ENCODE data around the gene KCTD1.

The KCTD1 gene

DNA sequence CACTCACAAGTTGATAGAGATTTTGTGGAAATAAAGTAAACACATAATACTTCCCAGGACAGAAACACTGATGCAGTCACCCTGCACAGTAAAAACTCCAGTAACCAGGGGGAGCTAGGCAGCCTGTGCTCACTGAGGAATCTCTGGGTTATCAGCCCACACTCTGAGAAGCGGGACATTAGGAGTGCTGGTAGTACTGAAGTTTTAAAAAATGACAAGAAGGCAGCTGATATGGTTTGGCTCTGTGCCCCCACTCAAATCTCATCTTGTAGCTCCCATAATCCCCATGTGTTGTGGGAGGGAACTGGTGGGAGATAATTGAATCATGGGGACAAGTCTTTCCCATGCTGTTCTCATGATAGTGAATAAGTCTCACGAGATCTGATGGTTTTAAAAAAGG lies 31.4 kb downstream of the KCTD1 start:
- H3K4me3 Mint-ChIP-seq, result no peak overlapping the region
- H3K36me3 Mint-ChIP-seq (ENCODE audit: low read depth), result no peaks in the 10 kb centered on the region
- DNase-seq, result no peak
- H3K27me3 Mint-ChIP-seq, result no peaks in the 10 kb centered on the region
- H3K27ac Mint-ChIP-seq, result no peak overlapping the region
- no peaks in the 10 kb centered on the region for H3K4me1 Mint-ChIP-seq (ENCODE audit: low read depth)
- H3K9me3 Mint-ChIP-seq, result no peaks in the 10 kb centered on the region

DNA sequence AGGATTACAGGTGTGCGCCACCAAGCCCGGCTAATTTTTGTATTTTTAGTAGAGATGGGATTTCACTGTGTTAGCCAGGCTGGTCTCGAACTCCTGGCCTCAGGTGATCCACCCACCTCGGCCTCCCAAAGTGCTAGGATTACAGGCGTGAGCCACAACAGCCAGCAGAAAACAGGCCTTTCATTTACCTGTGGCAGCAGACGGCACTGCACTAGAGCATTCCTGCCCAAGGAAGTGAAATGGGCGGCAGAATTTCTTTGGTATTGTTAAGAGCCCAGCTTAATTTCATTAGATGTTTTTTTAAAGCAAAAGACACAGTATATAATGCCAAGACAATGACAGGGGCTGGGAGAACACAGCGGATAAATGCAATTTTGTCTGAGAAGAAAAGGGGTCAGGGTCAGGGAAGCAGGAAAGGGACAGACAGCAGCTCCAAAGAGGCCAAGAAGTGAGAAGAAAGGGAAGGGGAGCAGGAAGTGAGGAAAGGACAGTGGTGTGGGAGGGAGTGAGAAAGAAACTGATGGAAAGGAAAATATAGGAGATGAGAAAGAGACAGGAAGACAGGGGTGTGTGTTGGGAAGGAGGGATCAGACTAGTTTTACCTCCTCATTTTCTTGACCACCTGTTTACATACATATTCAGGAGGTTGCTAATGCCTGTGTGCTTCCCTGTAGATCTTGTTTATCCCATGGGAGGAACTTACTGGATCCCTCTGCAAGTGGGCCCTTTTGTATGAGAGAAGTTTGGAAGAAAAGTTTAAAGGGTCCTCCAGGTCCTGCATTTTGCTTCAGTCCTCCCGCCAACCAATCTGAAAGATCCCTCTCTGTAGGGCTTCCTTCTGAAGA lies 32.5 kb downstream of the KCTD1 start:
- Mint-ChIP-seq H3K27ac (no peak overlapping the region), H3K9me3 (no peaks in the 10 kb centered on the region), H3K27me3 (no peaks in the 10 kb centered on the region), H3K4me1 (ENCODE audit: low read depth) (no peaks in the 10 kb centered on the region), H3K4me3 (no peak overlapping the region), H3K36me3 (ENCODE audit: low read depth) (no peaks in the 10 kb centered on the region)
- no peak for DNase-seq

- H3K4me3 Mint-ChIP-seq, result no peak overlapping the region
- no peaks in the 10 kb centered on the region for H3K4me1 Mint-ChIP-seq (ENCODE audit: low read depth)
- no peaks in the 10 kb centered on the region for H3K36me3 Mint-ChIP-seq (ENCODE audit: low read depth)
- H3K27ac Mint-ChIP-seq, result no peak overlapping the region
- H3K9me3 Mint-ChIP-seq, result no peaks in the 10 kb centered on the region
- no peak for DNase-seq
- no peaks in the 10 kb centered on the region for H3K27me3 Mint-ChIP-seq
Observed at GRCh38 chr18:26511339-26512071, 36.8 kb downstream of the KCTD1 start.

GRCh38 chr18:26510337-26510736 lies 38.0 kb downstream of the KCTD1 start:
- Mint-ChIP-seq H3K36me3 (ENCODE audit: low read depth) (no peaks in the 10 kb centered on the region), H3K4me3 (no peak overlapping the region), H3K9me3 (no peaks in the 10 kb centered on the region), H3K4me1 (ENCODE audit: low read depth) (no peaks in the 10 kb centered on the region), H3K27me3 (no peaks in the 10 kb centered on the region), H3K27ac (no peak overlapping the region)
- DNase-seq, result no peak

DNA sequence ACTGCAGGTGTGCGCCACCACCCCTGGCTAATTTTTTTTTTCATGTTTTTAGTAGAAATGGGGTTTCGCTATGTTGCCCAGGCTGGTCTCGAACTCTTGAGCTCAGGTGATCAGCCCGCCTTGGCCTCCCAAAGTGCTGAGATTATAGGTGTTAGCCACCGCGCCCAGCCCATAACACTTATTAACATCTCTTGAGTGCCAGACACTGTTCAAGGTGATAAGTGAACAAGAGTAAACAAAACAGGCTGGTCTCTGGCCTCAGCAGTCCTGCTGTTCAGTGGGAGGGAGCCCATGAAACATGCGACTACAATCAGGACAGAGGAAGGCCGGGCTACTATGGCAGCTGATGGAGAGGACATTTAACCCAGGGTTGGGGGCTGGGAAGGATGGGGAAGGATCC lies 42.3 kb downstream of the KCTD1 start:
- Mint-ChIP-seq H3K9me3 (no peaks in the 10 kb centered on the region), H3K27me3 (no peaks in the 10 kb centered on the region), H3K4me1 (ENCODE audit: low read depth) (no peaks in the 10 kb centered on the region), H3K27ac (no peak overlapping the region), H3K4me3 (no peak overlapping the region), H3K36me3 (ENCODE audit: low read depth) (no peaks in the 10 kb centered on the region)
- no peak for DNase-seq

DNA sequence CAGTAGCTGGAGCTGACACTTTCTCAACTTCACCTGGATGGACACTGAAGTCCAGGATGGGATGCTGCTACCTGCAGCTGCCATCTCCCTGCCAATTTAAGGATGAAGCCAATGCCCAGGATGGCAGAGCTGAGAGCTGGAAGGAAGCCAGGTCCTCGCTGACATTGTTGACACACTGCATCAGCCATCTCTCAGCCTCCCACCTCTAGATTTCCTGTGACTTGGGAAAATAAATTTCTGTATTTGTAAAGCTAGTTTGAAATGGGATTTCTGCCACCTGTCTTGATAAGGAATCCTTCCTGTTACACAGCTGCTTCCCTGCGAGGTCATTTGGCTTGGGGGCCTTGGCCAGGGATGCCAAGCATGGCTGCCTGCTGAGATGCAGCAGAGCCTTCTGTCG lies 43.5 kb downstream of the KCTD1 start:
- no peak overlapping the region for H3K27ac Mint-ChIP-seq
- DNase-seq, result no peak
- no peaks in the 10 kb centered on the region for H3K9me3 Mint-ChIP-seq
- H3K4me3 Mint-ChIP-seq, result no peak overlapping the region
- no peaks in the 10 kb centered on the region for H3K36me3 Mint-ChIP-seq (ENCODE audit: low read depth)
- no peaks in the 10 kb centered on the region for H3K4me1 Mint-ChIP-seq (ENCODE audit: low read depth)
- no peaks in the 10 kb centered on the region for H3K27me3 Mint-ChIP-seq

DNA sequence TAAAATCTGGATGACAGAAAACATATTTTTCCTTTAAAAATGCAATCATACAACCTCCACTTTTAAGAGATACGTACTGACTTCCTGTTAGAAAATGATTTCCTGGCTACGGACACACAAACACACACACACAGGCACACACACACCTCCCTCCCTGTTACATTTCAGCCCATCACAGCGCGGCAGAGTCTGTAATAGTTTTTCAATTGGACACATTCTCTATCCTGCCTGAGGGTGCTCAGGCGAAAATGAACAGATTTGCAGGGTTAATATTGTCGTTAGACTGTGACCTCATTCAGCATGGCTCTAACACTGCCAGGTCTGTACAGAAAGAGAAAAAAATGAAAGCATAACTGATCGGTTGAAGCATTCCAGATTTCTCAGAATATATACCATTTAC lies 45.0 kb downstream of the KCTD1 start:
- H3K9me3 Mint-ChIP-seq, result no peaks in the 10 kb centered on the region
- no peak overlapping the region for H3K27ac Mint-ChIP-seq
- no peak for DNase-seq
- no peaks in the 10 kb centered on the region for H3K36me3 Mint-ChIP-seq (ENCODE audit: low read depth)
- H3K4me3 Mint-ChIP-seq, result no peak overlapping the region
- no peaks in the 10 kb centered on the region for H3K4me1 Mint-ChIP-seq (ENCODE audit: low read depth)
- H3K27me3 Mint-ChIP-seq, result no peaks in the 10 kb centered on the region

GRCh38 chr18:26502823-26503222 lies 45.5 kb downstream of the KCTD1 start:
- no peak overlapping the region for H3K4me3 Mint-ChIP-seq
- H3K27me3 Mint-ChIP-seq, result no peaks in the 10 kb centered on the region
- DNase-seq, result no peak
- no peaks in the 10 kb centered on the region for H3K9me3 Mint-ChIP-seq
- no peaks in the 10 kb centered on the region for H3K4me1 Mint-ChIP-seq (ENCODE audit: low read depth)
- H3K27ac Mint-ChIP-seq, result no peak overlapping the region
- no peaks in the 10 kb centered on the region for H3K36me3 Mint-ChIP-seq (ENCODE audit: low read depth)

DNA sequence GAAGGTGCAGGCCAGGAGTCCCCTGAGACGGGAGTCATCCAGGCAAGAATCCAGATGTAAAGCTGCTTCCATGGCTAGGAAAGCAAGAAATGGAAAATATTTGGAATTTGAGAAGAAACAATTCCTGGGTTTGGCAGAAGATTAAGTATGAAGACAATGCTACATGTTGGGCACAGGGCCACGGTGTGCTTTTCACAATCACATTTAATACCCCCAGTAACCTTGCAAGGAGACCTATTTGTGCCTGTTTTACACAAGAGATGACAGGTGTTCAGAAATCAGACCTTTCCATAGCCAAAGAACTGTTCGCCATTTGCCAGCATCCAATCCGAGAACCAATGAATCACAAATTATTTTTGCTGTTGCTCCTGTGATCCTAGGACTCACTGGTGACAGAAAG lies 50.5 kb downstream of the KCTD1 start:
- Mint-ChIP-seq H3K27me3 (no peaks in the 10 kb centered on the region), H3K27ac (no peak overlapping the region), H3K36me3 (ENCODE audit: low read depth) (no peaks in the 10 kb centered on the region), H3K4me1 (ENCODE audit: low read depth) (no peaks in the 10 kb centered on the region), H3K9me3 (no peaks in the 10 kb centered on the region), H3K4me3 (no peak overlapping the region)
- no peak for DNase-seq

DNA sequence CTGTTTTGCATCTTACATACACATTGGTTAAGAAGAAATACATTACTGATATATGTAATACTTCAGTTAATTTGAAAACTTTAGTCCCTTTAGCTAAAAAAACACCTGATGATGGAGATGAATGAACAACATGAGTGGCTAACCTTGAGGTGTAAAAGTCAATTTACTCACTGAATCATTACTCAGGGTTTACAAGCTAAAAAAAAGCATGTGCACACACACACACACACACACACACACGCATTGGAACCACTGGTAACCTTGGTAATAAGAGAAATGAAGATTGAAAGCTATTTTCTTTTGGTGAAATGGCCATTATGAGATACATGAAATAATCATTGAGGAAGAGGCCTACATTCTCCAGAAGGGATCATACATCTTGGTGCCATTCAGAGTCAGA lies 51.8 kb downstream of the KCTD1 start:
- Mint-ChIP-seq H3K4me3 (no peak overlapping the region), H3K4me1 (ENCODE audit: low read depth) (no peaks in the 10 kb centered on the region), H3K27ac (no peak overlapping the region), H3K36me3 (ENCODE audit: low read depth) (no peaks in the 10 kb centered on the region), H3K9me3 (no peaks in the 10 kb centered on the region), H3K27me3 (no peaks in the 10 kb centered on the region)
- DNase-seq, result no peak

- H3K4me3 Mint-ChIP-seq, result no peak overlapping the region
- H3K27ac Mint-ChIP-seq, result no peak overlapping the region
- H3K36me3 Mint-ChIP-seq (ENCODE audit: low read depth), result no peaks in the 10 kb centered on the region
- no peaks in the 10 kb centered on the region for H3K27me3 Mint-ChIP-seq
- no peaks in the 10 kb centered on the region for H3K4me1 Mint-ChIP-seq (ENCODE audit: low read depth)
- no peak for DNase-seq
- no peaks in the 10 kb centered on the region for H3K9me3 Mint-ChIP-seq
Observed at GRCh38 chr18:26495287-26495686, 53.1 kb downstream of the KCTD1 start.

- Mint-ChIP-seq H3K27ac (no peak overlapping the region), H3K36me3 (ENCODE audit: low read depth) (no peaks in the 10 kb centered on the region), H3K27me3 (no peaks in the 10 kb centered on the region), H3K9me3 (no peaks in the 10 kb centered on the region), H3K4me3 (no peak overlapping the region), H3K4me1 (ENCODE audit: low read depth) (no peaks in the 10 kb centered on the region)
- DNase-seq, result no peak
Observed at GRCh38 chr18:26493021-26493420, 55.3 kb downstream of the KCTD1 start.

DNA sequence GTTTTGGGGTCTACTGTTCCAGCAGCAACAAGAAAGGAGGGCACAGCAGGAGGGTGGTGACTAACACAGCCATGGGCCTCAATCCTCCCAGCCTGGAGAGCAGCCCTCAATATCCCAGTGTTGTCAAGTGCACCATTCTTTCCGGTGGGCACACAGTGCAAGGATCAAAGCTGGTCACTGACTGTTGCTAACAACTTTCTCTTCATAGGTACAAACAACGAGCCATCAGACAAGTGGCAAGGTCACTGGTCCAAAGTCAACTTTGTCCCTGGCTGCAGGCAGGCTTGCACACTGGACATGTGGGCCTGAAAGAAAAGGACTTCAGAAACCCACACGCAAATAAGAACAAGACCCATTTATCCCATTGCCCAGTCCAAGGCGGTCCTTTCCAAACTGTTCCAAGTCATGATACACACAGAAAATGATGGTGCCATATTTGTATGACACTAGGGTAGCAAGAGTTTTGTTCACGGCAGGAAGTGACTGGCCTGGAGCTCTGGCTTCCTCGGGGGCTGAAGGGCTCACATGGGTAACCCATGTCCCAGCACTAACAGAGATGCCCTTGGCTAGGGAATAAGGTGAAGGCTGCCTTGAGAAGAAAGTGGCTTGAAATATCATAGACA lies 57.0 kb downstream of the KCTD1 start:
- H3K27me3 Mint-ChIP-seq, result no peaks in the 10 kb centered on the region
- H3K9me3 Mint-ChIP-seq, result no peaks in the 10 kb centered on the region
- no peaks in the 10 kb centered on the region for H3K36me3 Mint-ChIP-seq (ENCODE audit: low read depth)
- H3K27ac Mint-ChIP-seq, result no peak overlapping the region
- H3K4me1 Mint-ChIP-seq (ENCODE audit: low read depth), result peaks cover 4% of the 10 kb centered on the region
- no peak overlapping the region for H3K4me3 Mint-ChIP-seq
- no peak for DNase-seq

GRCh38 chr18:26489881-26490280 lies 58.5 kb downstream of the KCTD1 start:
- Mint-ChIP-seq H3K9me3 (no peaks in the 10 kb centered on the region), H3K4me3 (no peak overlapping the region), H3K27me3 (no peaks in the 10 kb centered on the region), H3K36me3 (ENCODE audit: low read depth) (no peaks in the 10 kb centered on the region), H3K4me1 (ENCODE audit: low read depth) (peaks cover 4% of the 10 kb centered on the region), H3K27ac (no peak overlapping the region)
- DNase-seq, result no peak

GRCh38 chr18:26489191-26489590 lies 59.2 kb downstream of the KCTD1 start:
- Mint-ChIP-seq H3K27me3 (no peaks in the 10 kb centered on the region), H3K27ac (no peak overlapping the region), H3K9me3 (no peaks in the 10 kb centered on the region), H3K4me3 (no peak overlapping the region), H3K36me3 (ENCODE audit: low read depth) (no peaks in the 10 kb centered on the region), H3K4me1 (ENCODE audit: low read depth) (peaks cover 4% of the 10 kb centered on the region)
- DNase-seq, result no peak
